ENCODE measurements around the gene RBM6. TPM values are rescaled to one million over a fixed set of nuclear protein-coding genes. Genes with fewer than 3 reads are reported as not detected.

The RBM6 gene
- total and polyA plus RNA-seq, 5 donors from 2014 or later, result 23.1 to 142 (median 26.3) TPM

GRCh38 chr3:50125541-50126286 lies 185.8 kb downstream of the RBM6 start:
- H3K27me3 Mint-ChIP-seq, result no peaks in the 10 kb centered on the region
- no peaks in the 10 kb centered on the region for H3K36me3 Mint-ChIP-seq
- H3K27ac Mint-ChIP-seq, result peak overlapping the region in 1 of 3 donors; percentile 76
- DNase-seq (no peak), ATAC-seq (ENCODE audit: low read depth in 2 of 2) (no peak)
- no peak overlapping the region for H3K4me3 Mint-ChIP-seq
- no peaks in the 10 kb centered on the region for H3K9me3 Mint-ChIP-seq
- Histone ChIP-seq H3K27ac (ENCODE audit: insufficient read depth, low read length, poor library complexity, severe bottlenecking) (no peak overlapping the region), H3K9me3 (ENCODE audit: control insufficient read depth in 2 of 2, low read length in 2 of 2) (no peaks in the 10 kb centered on the region), H3K27me3 (ENCODE audit: control insufficient read depth, insufficient read depth, low read length) (no peaks in the 10 kb centered on the region), H3K4me3 (ENCODE audit: low read depth, low read length) (no peak overlapping the region), H3K36me3 (ENCODE audit: control insufficient read depth, insufficient read depth, low read length) (peaks cover 2% of the 10 kb centered on the region), H3K4me1 (ENCODE audit: control insufficient read depth, insufficient read depth, low read length, poor library complexity, severe bottlenecking) (peaks cover 5% of the 10 kb centered on the region)
- peaks cover 0 to 7% (median 0%) of the 10 kb centered on the region in 4 donors for H3K4me1 Mint-ChIP-seq

GRCh38 chr3:50126287-50127211 lies 186.6 kb downstream of the RBM6 start:
- DNase-seq, result no peak
- Mint-ChIP-seq H3K4me3 (peak overlapping the region in 1 of 4 donors; percentile 32), H3K27me3 (no peaks in the 10 kb centered on the region), H3K4me1 (peaks cover 0 to 6% (median 0%) of the 10 kb centered on the region in 4 donors), H3K36me3 (no peaks in the 10 kb centered on the region), H3K9me3 (no peaks in the 10 kb centered on the region), H3K27ac (no peak overlapping the region)
- H3K27ac ChIP-seq (ENCODE audit: insufficient read depth, low read length, poor library complexity, severe bottlenecking), result no peak overlapping the region
- H3K4me1 ChIP-seq (ENCODE audit: control insufficient read depth, insufficient read depth, low read length, poor library complexity, severe bottlenecking), result peaks cover 2% of the 10 kb centered on the region
- H3K27me3 ChIP-seq (ENCODE audit: control insufficient read depth, insufficient read depth, low read length), result no peaks in the 10 kb centered on the region
- no peak for ATAC-seq (ENCODE audit: low read depth in 2 of 2)
- H3K9me3 ChIP-seq (ENCODE audit: control insufficient read depth in 2 of 2, low read length in 2 of 2), result no peaks in the 10 kb centered on the region
- no peak overlapping the region for H3K4me3 ChIP-seq (ENCODE audit: low read depth, low read length)
- H3K36me3 ChIP-seq (ENCODE audit: control insufficient read depth, insufficient read depth, low read length), result no peaks in the 10 kb centered on the region

Other genes with a start within 250 kb of the RBM6 start
- not detected for gene AMIGO3, start 220.5 kb upstream of the RBM6 start, total RNA-seq
- gene AMIGO3, start 220.5 kb upstream of the RBM6 start, polyA plus RNA-seq, result 1 to 10 TPM in 3 of 4 donors, under 1 TPM in 1; 0.53 to 1.5 (median 1.1) TPM
- gene GMPPB, start 216.2 kb upstream of the RBM6 start, total RNA-seq, result 32.1 TPM
- 10 to 100 TPM; 14.7 to 29.7 (median 16.9) TPM for gene GMPPB, start 216.2 kb upstream of the RBM6 start, polyA plus RNA-seq
- gene IP6K1, start 153.6 kb upstream of the RBM6 start, total RNA-seq, result 61.5 TPM
- gene IP6K1, start 153.6 kb upstream of the RBM6 start, polyA plus RNA-seq, result 10 to 100 TPM; 31.6 to 39.6 (median 32.2) TPM
- 0.32 TPM for gene CDHR4, start 140.3 kb upstream of the RBM6 start, total RNA-seq
- gene CDHR4, start 140.3 kb upstream of the RBM6 start, polyA plus RNA-seq, result not detected
- gene INKA1, start 136.9 kb upstream of the RBM6 start, total RNA-seq, result 1.2 TPM
- gene INKA1, start 136.9 kb upstream of the RBM6 start, polyA plus RNA-seq, result 1 to 10 TPM in 1 of 4 donors, under 1 TPM in 3; 0.62 to 1.0 (median 0.82) TPM
- gene UBA7, start 126.2 kb upstream of the RBM6 start, total RNA-seq, result 201 TPM
- gene UBA7, start 126.2 kb upstream of the RBM6 start, polyA plus RNA-seq, result 10 to 100 TPM; 30.6 to 41.8 (median 37.4) TPM
- gene TRAIP, start 83.6 kb upstream of the RBM6 start, total RNA-seq, result 7.9 TPM
- gene TRAIP, start 83.6 kb upstream of the RBM6 start, polyA plus RNA-seq, result 1 to 10 TPM in 3 of 4 donors, under 1 TPM in 1; 0.52 to 3.2 (median 1.7) TPM
- not detected for gene CAMKV, start 70.2 kb upstream of the RBM6 start, total RNA-seq
- not detected for gene CAMKV, start 70.2 kb upstream of the RBM6 start, polyA plus RNA-seq
- gene MST1R, start 36.3 kb upstream of the RBM6 start, total RNA-seq, result 2.0 TPM
- under 1 TPM in 2 of 4 donors, not detected in 2; 0.25 to 0.31 TPM for gene MST1R, start 36.3 kb upstream of the RBM6 start, polyA plus RNA-seq
- 4.7 TPM for gene MON1A, start 10.3 kb upstream of the RBM6 start, total RNA-seq
- 10 to 100 TPM; 14.9 to 20.1 (median 19.2) TPM for gene MON1A, start 10.3 kb upstream of the RBM6 start, polyA plus RNA-seq
- gene RBM5, start 148.8 kb downstream of the RBM6 start, total RNA-seq, result 395 TPM
- gene RBM5, start 148.8 kb downstream of the RBM6 start, polyA plus RNA-seq, result 10 to 100 TPM; 29.6 to 44.3 (median 37.7) TPM
- gene SEMA3F, start 215.2 kb downstream of the RBM6 start, total RNA-seq, result 0.52 TPM
- gene SEMA3F, start 215.2 kb downstream of the RBM6 start, polyA plus RNA-seq, result not detected